NCI-H2227 (cell line): ENCODE measurements around the gene RIN1.
A peak's percentile ranks its signal among the peaks of the same experiment; 100 is the strongest.

Experiments
- DNase-seq: peaks from one replicate; lab custom pipeline; 2025; ENCODE audit not compliant: unreplicated experiment; lab: John Stamatoyannopoulos, UW

Gene RIN1

DNA sequence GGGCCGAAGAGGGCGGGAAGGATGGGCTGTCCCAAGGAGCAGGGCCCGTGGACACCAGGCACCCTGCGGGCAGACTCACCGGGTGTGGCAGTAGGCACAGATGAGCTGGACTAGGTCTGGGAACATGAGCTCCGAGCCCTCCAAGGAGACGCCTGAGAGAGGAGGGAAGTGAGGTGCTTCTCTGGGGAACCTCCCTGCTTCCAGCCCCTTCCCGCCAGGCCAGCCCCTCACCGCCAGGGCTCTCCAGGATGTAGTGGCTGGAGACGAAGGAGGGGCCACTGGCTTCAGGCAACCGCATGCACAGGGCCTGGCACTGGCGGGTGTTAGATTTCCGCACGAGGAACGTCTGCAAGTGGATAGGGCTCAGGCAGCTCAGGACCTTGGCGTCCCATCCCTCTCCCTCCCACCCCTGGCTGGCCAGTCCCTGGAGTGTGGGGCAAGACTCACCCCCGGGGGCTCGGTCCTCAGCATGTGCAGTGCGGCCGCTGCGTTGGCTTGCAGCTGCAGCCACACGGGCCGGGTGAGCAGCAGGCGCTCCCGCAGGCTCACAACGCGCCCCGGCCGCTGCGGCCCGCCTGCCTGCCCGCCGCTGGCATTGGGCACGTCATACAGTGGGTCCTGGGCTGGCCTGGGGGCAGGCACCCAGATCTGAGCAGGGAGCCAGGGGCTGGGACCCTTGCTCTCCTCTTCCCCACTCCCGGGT, 552 bp downstream of the RIN1 start:
- DNase-seq: no peak

DNA sequence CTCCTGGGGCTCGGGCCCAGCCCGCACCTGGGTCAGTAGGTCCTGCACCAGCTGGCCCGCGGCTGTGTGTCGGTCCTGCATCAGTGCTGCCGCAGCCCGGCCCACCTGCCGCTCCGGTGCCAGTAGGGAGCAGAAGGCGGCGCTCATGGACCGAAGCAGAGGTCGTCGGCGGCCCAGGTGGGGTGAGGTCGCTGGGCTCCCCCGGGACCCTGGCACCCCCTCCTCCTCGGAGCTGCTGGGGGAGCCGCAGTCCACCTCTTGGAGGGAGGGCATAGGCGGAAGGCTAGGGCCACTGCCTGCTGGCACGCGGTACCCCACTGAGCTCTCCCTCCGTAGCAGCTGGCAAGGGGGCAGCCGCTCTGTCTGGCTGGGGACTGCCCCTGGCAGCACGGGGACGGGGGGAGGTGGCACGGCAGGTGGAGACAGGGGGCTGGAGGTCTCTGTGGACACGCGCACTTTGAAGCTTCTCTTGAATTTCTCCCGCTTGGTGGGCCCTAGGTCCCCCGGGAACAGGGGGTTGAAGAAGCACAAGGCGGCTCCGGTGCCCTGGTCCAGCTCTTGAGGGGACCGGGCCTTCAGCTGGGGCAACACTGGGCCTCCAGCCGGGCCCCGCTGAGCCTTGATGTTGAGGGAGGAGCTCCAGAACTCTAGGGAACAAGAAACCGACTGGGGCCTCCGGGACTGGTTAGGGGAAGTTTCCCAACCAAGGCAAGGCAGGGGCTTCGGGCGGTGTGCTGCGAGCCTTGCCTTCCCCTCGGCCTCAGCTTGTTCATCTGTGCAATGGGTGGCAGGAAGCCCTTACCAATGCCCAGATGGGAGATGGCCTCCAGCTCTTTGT, 1.4 kb downstream of the RIN1 start:
- no peak for DNase-seq

GRCh38 chr11:66333896-66334604, 2.2 kb downstream of the RIN1 start:
- no peak for DNase-seq

DNA sequence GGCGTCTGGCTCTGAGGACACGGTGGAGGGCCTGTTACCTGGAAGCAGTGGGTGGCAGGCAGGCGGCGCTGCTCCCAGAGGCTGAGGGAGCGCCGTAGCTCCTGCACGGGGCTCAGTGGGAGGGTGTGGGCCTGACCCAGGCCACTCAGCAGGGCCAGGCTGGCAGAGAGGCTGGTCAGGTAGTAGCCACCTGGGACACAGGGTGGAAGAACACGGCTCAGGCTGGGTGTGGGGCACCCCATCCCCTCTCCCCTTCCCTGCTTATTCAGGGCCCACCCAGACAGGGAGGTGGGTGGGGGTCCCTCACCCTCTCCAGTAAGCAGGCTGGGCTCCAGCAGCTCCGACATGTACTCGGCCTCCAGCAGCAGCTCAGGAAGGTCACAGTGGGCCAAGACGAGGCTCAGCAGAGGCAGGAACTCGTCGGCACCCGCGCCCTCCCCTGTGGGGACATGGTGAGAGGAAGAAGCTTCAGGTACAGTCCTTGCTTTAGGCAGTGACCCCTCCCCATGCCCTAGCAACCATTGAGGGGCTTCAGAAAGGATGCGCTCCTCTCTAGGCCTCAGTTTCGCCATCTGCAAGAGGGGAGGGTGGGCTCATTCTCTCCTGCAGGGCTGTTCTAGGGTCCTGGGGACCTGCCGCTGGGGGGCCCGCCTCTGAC, 2.9 kb downstream of the RIN1 start:
- no peak for DNase-seq

- DNase-seq: no peak
Measured at GRCh38 chr11:66332371-66333219, 3.6 kb downstream of the RIN1 start.

DNA sequence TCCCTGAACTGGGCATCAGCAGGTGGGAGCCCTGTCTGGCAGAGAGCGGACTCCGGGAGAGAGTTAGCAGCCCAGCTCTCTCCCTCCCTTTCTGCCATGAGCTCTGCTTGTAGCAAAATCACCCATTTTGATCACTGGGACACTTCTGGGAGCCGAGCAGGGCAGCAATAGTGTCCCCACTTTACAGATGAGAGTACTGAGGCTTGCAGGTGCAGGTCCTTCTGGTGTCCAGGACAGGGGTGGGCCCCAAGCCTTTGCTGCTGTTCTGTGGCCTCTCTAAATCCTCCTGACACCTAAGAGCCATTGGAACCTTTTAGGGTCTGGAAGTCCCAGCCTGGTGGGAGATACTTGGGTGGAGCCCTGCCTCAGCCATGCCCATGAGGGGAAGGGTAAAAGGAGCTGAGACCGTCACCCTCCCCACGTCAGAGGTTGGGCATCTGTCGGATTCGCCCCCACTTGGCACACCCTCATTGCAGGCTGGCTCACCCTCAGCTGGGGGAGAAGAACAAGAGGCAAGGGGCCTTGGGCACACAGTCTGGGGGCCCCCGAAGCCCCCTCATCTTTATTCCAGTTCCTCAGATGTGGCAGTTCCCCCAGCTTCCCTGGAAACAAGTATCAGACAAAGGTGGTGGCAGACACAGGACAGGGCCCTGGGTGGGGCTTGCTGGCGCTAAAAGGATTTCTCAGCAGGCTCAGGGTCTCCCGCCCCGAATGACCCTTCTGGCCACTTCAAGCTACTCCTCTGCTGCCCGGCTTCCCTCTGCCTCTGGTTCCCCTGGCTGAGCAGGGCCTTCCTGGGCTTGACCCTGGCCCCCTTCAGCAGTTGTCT, 4.5 kb downstream of the RIN1 start:
- DNase-seq: no peak

DNA sequence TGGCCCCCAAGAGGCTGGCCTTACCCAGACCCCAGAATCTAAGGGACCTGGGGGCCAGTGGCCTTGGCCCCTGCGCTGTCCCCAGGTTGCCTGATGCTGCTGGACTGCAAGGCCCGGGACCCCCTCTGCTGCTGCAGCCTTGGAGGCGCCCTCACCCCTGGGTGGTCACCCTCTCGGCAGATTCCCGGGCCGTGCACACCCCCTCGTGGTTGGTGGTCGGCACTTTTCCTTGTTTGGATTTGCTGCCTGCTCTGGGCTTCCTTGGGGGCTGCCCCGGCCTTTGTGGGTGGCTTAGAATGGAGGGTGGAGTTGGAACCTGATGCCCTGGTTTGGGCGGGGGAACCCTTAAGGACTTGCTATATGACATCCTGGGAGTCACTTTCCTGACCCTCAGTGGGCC, 5.3 kb downstream of the RIN1 start:
- DNase-seq: no peak

- DNase-seq: no peak
Measured at GRCh38 chr11:66329165-66329673, 7.0 kb downstream of the RIN1 start.

DNA sequence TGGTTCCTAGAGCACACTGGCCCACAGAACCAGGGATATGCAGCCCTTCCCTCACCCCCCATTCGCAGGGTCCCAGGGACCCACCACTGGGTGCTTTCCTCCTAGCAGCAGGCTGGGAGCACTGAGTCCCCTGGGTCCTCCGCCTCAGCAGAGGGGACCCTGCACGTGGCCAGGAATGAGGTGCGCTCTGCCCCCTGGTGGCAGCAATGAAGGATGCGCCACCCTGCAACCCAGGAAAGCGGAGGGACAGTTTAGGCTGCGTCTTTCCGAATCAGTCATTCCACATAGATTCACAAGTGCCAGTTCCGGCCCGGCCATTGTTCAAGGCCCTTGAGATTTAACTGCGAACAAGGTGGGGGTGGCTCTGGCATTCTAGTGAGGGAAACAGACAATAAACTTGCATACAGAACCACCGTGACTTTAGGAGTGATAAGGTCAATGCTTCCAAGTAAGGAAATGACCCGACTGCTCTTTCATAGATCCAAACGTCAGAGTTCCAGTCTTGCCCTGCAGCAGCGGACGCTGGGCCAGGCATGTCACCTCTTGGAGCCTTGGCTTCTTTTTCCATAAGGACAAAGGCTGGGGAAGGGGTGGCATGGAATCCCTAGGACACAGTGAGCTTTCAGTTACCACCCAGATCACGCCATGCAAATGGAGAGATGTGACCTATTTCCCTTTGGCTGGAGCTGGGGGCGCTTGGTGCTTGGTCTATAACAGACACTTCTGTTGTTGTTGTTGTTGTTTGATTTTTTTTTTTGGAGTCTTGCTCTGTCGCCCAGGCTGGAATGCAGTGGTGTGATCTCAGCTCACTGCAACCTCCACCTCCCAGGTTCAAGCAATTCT, 7.7 kb downstream of the RIN1 start:
- DNase-seq: peak; percentile 79

DNA sequence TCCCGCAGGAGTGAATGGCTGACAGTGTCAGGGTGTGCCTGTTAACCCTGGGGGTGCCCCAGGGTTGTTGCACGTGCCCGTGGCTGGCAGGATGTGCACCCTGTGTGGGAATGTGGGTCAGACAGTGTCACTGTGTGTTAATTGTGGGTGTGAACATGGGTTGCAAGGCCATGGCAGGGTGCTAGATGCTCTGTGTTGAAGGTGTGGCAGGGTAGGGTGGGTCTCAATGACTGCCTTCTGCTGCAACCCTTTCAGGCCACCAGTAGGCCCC, 8.3 kb downstream of the RIN1 start:
- no peak for DNase-seq

- no peak for DNase-seq
Measured at GRCh38 chr11:66327171-66328030, 8.8 kb downstream of the RIN1 start.

- DNase-seq: no peak
Measured at GRCh38 chr11:66326261-66327111, 9.7 kb downstream of the RIN1 start.

DNA sequence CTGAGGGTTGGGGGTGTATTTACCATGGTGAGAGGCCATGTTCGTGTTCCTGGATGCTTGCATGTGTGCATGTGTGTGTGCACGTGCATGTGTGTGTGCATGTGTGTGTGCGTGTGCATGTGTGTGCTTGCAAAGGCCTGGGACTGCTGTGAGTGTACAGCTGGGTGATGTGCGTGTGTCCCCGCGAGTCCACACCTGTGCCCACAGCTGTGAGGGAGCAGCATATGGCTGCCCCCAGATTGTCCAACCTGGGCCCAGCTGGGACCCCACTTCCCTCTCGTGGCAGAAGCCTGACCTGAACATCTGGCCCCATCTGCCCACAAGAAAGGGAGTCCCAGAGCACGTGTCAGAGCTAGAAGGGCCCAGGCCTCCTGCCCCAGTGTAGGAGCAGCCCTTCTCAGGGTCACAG, 11.0 kb downstream of the RIN1 start:
- no peak for DNase-seq

- DNase-seq: no peak
Measured at GRCh38 chr11:66324664-66325063, 11.6 kb downstream of the RIN1 start.

GRCh38 chr11:66323684-66324083, 12.6 kb downstream of the RIN1 start:
- no peak for DNase-seq

DNA sequence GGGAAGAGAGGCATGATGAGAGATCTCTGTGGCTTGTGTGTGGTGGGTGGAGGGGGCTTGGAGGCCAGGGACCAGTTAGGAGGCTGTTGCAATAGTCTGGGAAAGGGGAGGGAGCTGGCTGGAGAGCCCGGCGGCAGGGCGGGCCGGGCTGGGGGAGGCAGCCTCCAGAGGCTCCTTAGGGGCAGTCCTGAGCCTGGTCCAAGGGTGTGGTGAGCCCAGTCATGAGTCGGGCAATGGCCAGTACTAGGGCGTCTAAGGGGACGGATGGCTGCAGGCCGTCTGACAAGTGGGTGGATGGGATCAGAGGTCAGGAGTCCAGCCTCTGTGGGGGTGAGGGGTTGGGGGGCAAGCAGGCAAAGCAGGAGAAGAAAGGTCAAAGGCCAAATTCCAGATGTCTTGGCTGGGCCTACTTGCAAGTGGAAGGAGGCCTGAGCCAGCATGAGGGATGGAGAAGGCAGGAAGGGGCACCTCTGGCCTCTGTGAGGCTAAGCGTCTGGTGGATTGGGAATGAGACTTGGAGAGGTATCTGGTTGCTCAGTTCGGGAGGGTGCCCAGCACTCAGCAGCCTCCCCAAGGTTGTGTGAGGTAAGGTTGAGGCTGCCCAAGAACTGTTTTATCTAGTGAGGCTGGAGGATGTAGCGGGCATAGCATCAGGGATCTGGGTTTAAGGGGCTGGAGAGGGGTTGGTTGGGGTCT, 13.4 kb downstream of the RIN1 start:
- no peak for DNase-seq
